Transverse colon (tissue), 4 donors: ENCODE data around the gene MRAS. TPM values are rescaled to one million over a fixed set of nuclear protein-coding genes. Genes with fewer than 3 reads are reported as not detected.

Experiments used
- DNase-seq: peaks from one replicate; pipeline ENCODE4 v3.0.0-alpha.2; 2019
- H3K27ac ChIP-seq, 4 donors: fragments of 200-600 bp; sonication (generic); 2 replicates each; pipeline ENCODE4 v1.5.1; 2016 to 2018; ENCODE audit warnings: inconsistent platforms in 4 of 4
- H3K27me3 ChIP-seq: fragments of 200-600 bp; sonication (generic); 2 replicates; pipeline ENCODE4 v1.5.1; 2017; ENCODE audit warnings: inconsistent platforms
- H3K36me3 ChIP-seq, 4 donors: fragments of 200-600 bp; sonication (generic); 2 replicates each; pipeline ENCODE4 v1.5.1; 2017 to 2019; ENCODE audit warnings: inconsistent platforms in 4 of 4
- H3K4me1 ChIP-seq, 4 donors: fragments of 200-600 bp; sonication (generic); 2 replicates each; pipeline ENCODE4 v1.5.1; 2017 to 2020; ENCODE audit warnings: inconsistent platforms in 4 of 4
- H3K4me3 ChIP-seq, 4 donors: fragments of 200-600 bp; sonication (generic); 1 replicate in 1 of 4; 2 replicates in 3 of 4; pipeline versions ENCODE4 v1.5.1 to v1.6.1; 2017 to 2019; ENCODE audit warnings: inconsistent platforms in 4 of 4
- H3K9me3 ChIP-seq, 2 donors: fragments of 200-600 bp; sonication (generic); 2 replicates each; pipeline ENCODE4 v1.5.1; 2017 to 2019; ENCODE audit warnings: inconsistent platforms in 2 of 2
- EP300 ChIP-seq: sonication (generic); formaldehyde crosslinking; IDR thresholded peaks from one replicate; pipeline ENCODE4 v1.6.1; 2017; ENCODE audit warnings: antibody characterized with exemption, low read depth
- POLR2A ChIP-seq: fragments of 450-650 bp; IDR thresholded peaks from one replicate; pipeline ENCODE4 v1.6.1; 2016; ENCODE audit warnings: antibody characterized with exemption, mild to moderate bottlenecking, moderate library complexity
- POLR2AphosphoS5 ChIP-seq, 3 donors: sonication (generic); formaldehyde crosslinking; IDR thresholded peaks; one replicate each; pipeline ENCODE4 v1.6.1; 2016; ENCODE audit warnings: antibody characterized with exemption in 3 of 3
- WGBS, 2 donors: methylation state at CpG; one replicate each; pipeline ENCODE4 v1.1.5; 2018; ENCODE audit warnings: low coverage in 1 of 2; 5-methylcytosine and 5-hydroxymethylcytosine counted together
- in situ Hi-C, 4 donors: fragments of 200-750 bp; cut with MboI; loops; one replicate each; pipeline versions ENCODE4 v1.15.0 to v1.15.1; 2017; ENCODE audit warnings: low sequenced_read_pairs in 3 of 4, low pct_ligation_motif_present in 1 of 4, low pct_unique_long_range_greater_than_20kb in 1 of 4
- intact Hi-C: fragments of 100-400 bp; cut with DNase I; formaldehyde crosslinking; loops from one replicate; pipeline ENCODE4 v1.15.1; 2023; ENCODE audit warnings: low total_unique reads
- total RNA-seq, 4 donors: library from RNA; depleted of rRNA; stranded (reverse); fragments of >200 nt; gene quantifications; one replicate each; pipeline ENCODE4 v1.1.0, GENCODE V29; 2016
- TF ChIP-seq, protein P1 (sequence below), 5 experiments: fragments of 200-600 bp in 3 of 5; fragments of 450-650 bp in 2 of 5; sonication (generic) in 3 of 5; IDR thresholded peaks; 1 replicate in 2 of 5; 2 replicates in 3 of 5; pipeline ENCODE4 v1.5.1; 2016 to 2017; ENCODE audit warnings: antibody characterized with exemption in 5 of 5, inconsistent platforms in 3 of 5, mild to moderate bottlenecking in 2 of 5, moderate library complexity in 1 of 5

MRAS gene
- total RNA-seq, 4 donors from 2014 or later: 3.0 to 9.6 (median 6.3) TPM

DNA sequence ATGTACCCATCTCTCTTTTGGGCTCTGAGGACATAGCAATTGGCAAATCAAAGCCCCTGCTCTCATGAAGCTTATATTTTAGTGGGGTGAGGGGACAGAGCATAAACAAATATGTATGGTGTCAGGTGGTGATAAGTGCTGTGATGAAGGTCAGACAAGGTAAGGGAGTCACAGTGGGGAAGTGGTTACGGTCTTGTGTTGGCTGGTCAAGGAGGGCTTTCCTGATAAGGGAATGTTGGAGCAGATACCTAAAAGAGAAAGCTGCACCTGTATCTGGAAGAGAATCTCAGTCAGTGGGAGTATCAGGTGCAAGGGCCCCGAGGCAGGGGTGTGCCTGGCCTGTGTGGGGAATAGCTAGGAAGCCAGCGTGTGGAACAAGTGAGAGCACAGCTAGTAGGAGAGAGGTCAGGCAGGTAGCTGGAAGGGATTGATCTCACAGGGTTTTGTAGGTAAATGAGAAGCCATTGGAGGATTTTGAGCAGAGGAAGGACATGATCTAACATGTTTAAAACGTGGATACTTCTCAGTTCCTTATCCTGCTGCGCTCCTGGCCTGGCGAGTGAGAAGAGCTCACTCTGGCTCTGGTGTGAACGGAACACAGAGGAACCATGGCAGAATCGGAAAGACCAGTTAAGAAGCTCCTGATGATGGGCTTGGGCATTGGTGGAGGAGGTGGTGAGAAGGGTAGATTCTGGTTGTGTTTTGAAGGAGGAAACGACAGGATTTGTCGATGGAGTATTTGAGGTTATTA, 35.5 kb downstream of the MRAS start:
- WGBS, 2 donors: 85 to 88% methylated on average over 9 to 10 of the region's 10 CpGs
- intact Hi-C loops (no loop called here), in situ Hi-C loops (no loop called here)
- Histone ChIP-seq H3K27ac (no peak overlapping the region), H3K4me1 (peaks cover 11 to 20% (median 15%) of the 10 kb centered on the region in 4 donors), H3K27me3 (no peaks in the 10 kb centered on the region), H3K36me3 (no peaks in the 10 kb centered on the region), H3K4me3 (no peak overlapping the region), H3K9me3 (no peaks in the 10 kb centered on the region)
- no peak for TF ChIP-seq POLR2AphosphoS5 (IDR thresholded peaks at IDR 0.05)
- TF ChIP-seq, protein P1, sequence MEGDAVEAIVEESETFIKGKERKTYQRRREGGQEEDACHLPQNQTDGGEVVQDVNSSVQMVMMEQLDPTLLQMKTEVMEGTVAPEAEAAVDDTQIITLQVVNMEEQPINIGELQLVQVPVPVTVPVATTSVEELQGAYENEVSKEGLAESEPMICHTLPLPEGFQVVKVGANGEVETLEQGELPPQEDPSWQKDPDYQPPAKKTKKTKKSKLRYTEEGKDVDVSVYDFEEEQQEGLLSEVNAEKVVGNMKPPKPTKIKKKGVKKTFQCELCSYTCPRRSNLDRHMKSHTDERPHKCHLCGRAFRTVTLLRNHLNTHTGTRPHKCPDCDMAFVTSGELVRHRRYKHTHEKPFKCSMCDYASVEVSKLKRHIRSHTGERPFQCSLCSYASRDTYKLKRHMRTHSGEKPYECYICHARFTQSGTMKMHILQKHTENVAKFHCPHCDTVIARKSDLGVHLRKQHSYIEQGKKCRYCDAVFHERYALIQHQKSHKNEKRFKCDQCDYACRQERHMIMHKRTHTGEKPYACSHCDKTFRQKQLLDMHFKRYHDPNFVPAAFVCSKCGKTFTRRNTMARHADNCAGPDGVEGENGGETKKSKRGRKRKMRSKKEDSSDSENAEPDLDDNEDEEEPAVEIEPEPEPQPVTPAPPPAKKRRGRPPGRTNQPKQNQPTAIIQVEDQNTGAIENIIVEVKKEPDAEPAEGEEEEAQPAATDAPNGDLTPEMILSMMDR (IDR thresholded peaks at IDR 0.05): no peak
- no peak for TF ChIP-seq POLR2A
- TF ChIP-seq EP300: no peak
- no peak for DNase-seq

DNA sequence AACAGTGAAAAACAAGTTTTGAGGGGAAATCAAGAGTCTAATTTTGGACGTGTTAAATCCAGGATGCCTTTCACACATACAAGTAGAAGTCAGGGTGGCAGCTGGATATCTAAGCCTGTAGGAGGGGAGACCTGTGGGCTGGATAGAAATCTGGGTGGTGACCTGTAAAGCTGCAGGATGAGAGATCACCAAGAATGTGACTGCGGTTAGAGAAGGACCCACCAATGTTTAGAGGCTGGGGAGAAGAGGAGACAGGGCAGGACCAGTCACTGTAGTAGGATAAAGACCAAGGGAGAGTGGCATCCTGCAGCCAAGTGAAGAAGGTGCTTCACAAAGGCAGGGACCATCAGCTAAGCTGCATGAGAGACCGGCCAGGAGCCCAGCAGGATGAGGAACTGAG, 36.2 kb downstream of the MRAS start:
- no peak overlapping the region for H3K27ac ChIP-seq
- H3K4me1 ChIP-seq: peaks cover 11 to 21% (median 15%) of the 10 kb centered on the region in 4 donors
- in situ Hi-C loops: no loop called here
- no peak for DNase-seq
- TF ChIP-seq POLR2A (no peak), EP300 (no peak), POLR2AphosphoS5 (IDR thresholded peaks at IDR 0.05) (no peak)
- TF ChIP-seq, protein P1 (IDR thresholded peaks at IDR 0.05): no peak
- WGBS, 2 donors: 70 to 100% methylated on average over 2 to 3 of the region's 3 CpGs
- no peaks in the 10 kb centered on the region for H3K27me3 ChIP-seq
- no peaks in the 10 kb centered on the region for H3K36me3 ChIP-seq
- no peak overlapping the region for H3K4me3 ChIP-seq
- H3K9me3 ChIP-seq: no peaks in the 10 kb centered on the region
- intact Hi-C loops: no loop called here

DNA sequence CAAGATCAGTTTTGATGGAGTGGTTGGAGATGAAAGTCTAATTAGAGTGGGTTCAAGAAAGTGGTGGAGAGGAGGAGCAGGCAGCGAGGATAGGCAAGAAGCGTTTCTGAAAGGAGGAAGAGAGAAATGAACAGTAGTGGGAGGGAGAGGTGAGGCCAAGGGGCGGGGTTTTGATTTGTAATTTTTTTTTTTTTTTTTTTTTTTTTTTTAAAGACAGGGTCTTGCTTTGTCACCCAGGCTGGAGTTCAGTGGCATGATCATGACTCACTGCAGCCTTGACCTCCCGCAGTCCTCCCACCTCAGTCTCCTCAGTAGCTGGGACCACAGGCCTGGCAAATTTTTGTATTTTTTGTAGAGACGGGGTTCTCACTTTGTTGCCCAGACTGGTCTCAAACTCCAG, 36.6 kb downstream of the MRAS start:
- no peaks in the 10 kb centered on the region for H3K9me3 ChIP-seq
- intact Hi-C loops: no loop called here
- peaks cover 11 to 24% (median 15%) of the 10 kb centered on the region in 4 donors for H3K4me1 ChIP-seq
- no peaks in the 10 kb centered on the region for H3K27me3 ChIP-seq
- no peak overlapping the region for H3K27ac ChIP-seq
- H3K4me3 ChIP-seq: no peak overlapping the region
- 82 to 87% methylated on average over 3 to 5 of the region's 5 CpGs for WGBS, 2 donors
- no peaks in the 10 kb centered on the region for H3K36me3 ChIP-seq
- in situ Hi-C loops: no loop called here
- no peak for DNase-seq
- no peak for TF ChIP-seq EP300
- no peak for TF ChIP-seq POLR2A
- TF ChIP-seq POLR2AphosphoS5 (IDR thresholded peaks at IDR 0.05): no peak
- TF ChIP-seq, protein P1 (IDR thresholded peaks at IDR 0.05): no peak

DNA sequence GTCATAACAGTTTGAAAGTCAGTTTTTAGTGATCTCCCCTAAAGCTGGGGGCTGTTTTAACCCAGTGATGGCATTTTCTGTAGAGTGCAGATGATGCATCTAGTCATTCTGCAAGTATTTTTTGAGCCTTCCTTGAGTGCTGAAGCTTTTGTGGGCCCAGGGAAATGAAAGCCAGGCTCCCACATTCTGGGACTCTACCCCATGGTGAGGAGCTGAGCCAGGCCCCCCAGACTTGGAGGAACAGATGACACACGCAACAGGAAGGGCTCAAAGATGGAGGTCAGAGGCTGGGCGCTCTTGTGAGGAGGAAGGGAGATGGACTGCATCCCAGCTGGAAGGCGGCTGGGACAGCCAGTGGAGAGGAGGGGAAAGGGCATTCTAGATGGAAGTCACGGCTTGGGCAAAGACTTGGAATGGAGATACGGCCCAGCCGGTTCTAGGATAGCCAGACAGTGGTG, 40.8 kb downstream of the MRAS start:
- TF ChIP-seq EP300: no peak
- TF ChIP-seq POLR2A: no peak
- TF ChIP-seq, protein P1 (IDR thresholded peaks at IDR 0.05): no peak
- TF ChIP-seq POLR2AphosphoS5 (IDR thresholded peaks at IDR 0.05): no peak
- intact Hi-C loops (no loop called here), in situ Hi-C loops (no loop called here)
- 87 to 100% methylated on average over 2 to 6 of the region's 6 CpGs for WGBS, 2 donors
- peaks cover 0 to 9% (median 0%) of the 10 kb centered on the region in 4 donors for H3K4me1 ChIP-seq
- no peak overlapping the region for H3K4me3 ChIP-seq
- no peak for DNase-seq
- H3K27ac ChIP-seq: peak overlapping the region in 1 of 4 donors; percentile 36
- H3K27me3 ChIP-seq: no peaks in the 10 kb centered on the region
- H3K9me3 ChIP-seq: no peaks in the 10 kb centered on the region
- H3K36me3 ChIP-seq: no peaks in the 10 kb centered on the region
